SU-DHL-6 (cell line): Measurements from ENCODE around the gene NFIB.

Source experiments
- H2AFZ ChIP-seq: fragments of 200-600 bp; sonication (generic); 2 replicates; pipeline ENCODE4 v1.6.1; 2014; ENCODE audit warnings: low read depth, mild to moderate bottlenecking, moderate library complexity, mixed read lengths, antibody characterized with exemption, low read length; ENCODE audit not compliant: severe bottlenecking
- H3F3A ChIP-seq: fragments of 200-600 bp; shearing (Covaris generic); 2 replicates; pipeline ENCODE4 v1.6.0; 2016; ENCODE audit warnings: antibody characterized with exemption, mild to moderate bottlenecking; ENCODE audit not compliant: insufficient read depth
- H3K27ac ChIP-seq: fragments of 200-600 bp; sonication (generic); 2 replicates; pipeline ENCODE4 v1.5.1; 2016; ENCODE audit warnings: low read depth, mild to moderate bottlenecking, low read length, moderate library complexity, mixed read lengths
- H3K27me3 ChIP-seq: fragments of 200-600 bp; sonication (generic), shearing (Covaris generic); 2 replicates; pipeline ENCODE4 v1.6.0; 2014; ENCODE audit warnings: mild to moderate bottlenecking, low read length
- H3K36me3 ChIP-seq: fragments of 200-600 bp; sonication (generic); 2 replicates; pipeline ENCODE4 v1.6.1; 2014; ENCODE audit warnings: mild to moderate bottlenecking, low read length, mixed read lengths
- H3K4me2 ChIP-seq: fragments of 300-600, 200-600 bp; shearing (Covaris generic), sonication (generic); 2 replicates; pipeline ENCODE4 v1.6.0; 2014; ENCODE audit warnings: low read length, low read depth, mild to moderate bottlenecking; ENCODE audit not compliant: poor library complexity, severe bottlenecking
- H3K4me3 ChIP-seq: fragments of 200-600 bp; sonication (generic); 2 replicates; pipeline ENCODE4 v1.5.1; 2014; ENCODE audit warnings: antibody characterized with exemption, low read length, mild to moderate bottlenecking, mixed read lengths; ENCODE audit not compliant: insufficient read depth, poor library complexity, severe bottlenecking
- H3K79me2 ChIP-seq: fragments of 200-600 bp; sonication (generic); 2 replicates; pipeline ENCODE4 v1.6.1; 2014; ENCODE audit warnings: mild to moderate bottlenecking, low read length, moderate library complexity; ENCODE audit not compliant: insufficient read depth
- H3K9ac ChIP-seq: fragments of 200-600 bp; sonication (generic); 2 replicates; pipeline ENCODE4 v1.7.0; 2014; ENCODE audit warnings: mild to moderate bottlenecking, low read length
- H3K9me2 ChIP-seq: fragments of 200-600 bp; sonication (generic); replicated peaks from 2 replicates; pipeline ENCODE4 v1.6.1; 2014; ENCODE audit warnings: low read length; ENCODE audit not compliant: insufficient read depth
- H3K9me3 ChIP-seq: fragments of 200-600 bp; sonication (generic); 2 replicates; pipeline ENCODE4 v1.6.1; 2014; ENCODE audit warnings: low read length, mixed read lengths; ENCODE audit not compliant: insufficient read depth
- H4K20me1 ChIP-seq: fragments of 200-600 bp; sonication (generic); 2 replicates; pipeline ENCODE4 v1.6.1; 2014; ENCODE audit warnings: low read depth, mild to moderate bottlenecking, antibody characterized with exemption, low read length, moderate library complexity, mixed read lengths
- CTCF ChIP-seq: fragments of 200-600 bp; sonication (generic); IDR thresholded peaks from one replicate; pipeline ENCODE4 v1.5.1; 2017; ENCODE audit warnings: antibody characterized with exemption, mild to moderate bottlenecking, low read length, moderate library complexity; ENCODE audit not compliant: insufficient read depth, poor library complexity, severe bottlenecking
- EZH2phosphoT487 ChIP-seq: fragments of 200-600 bp; sonication (generic), shearing (Covaris generic); conservative IDR thresholded peaks from 2 replicates; pipeline ENCODE4 v1.6.1; 2018; ENCODE audit warnings: mild to moderate bottlenecking, antibody characterized with exemption, low read length, moderate library complexity, mixed read lengths

Gene NFIB

GRCh38 chr9:14205463-14205862, 108.5 kb downstream of the NFIB start:
- no peaks in the 10 kb centered on the region for H3K36me3 ChIP-seq
- H3K9me2 ChIP-seq: 0 out of 2 replicates have a peak, but pooled peaks cover 4% of the 10 kb centered on the region
- no peak overlapping the region for H2AFZ ChIP-seq
- H3K9ac ChIP-seq: no peak overlapping the region
- no peaks in the 10 kb centered on the region for H3K79me2 ChIP-seq
- H3K4me2 ChIP-seq: no peak overlapping the region
- H3K27me3 ChIP-seq: 0 out of 2 replicates have a peak, but pooled peaks cover 5% of the 10 kb centered on the region
- no peak overlapping the region for H3K4me3 ChIP-seq
- no peaks in the 10 kb centered on the region for H3F3A ChIP-seq
- H3K9me3 ChIP-seq: no peaks in the 10 kb centered on the region
- TF ChIP-seq CTCF (no peak), EZH2phosphoT487 (no peak)
- no peak overlapping the region for H3K27ac ChIP-seq
- no peaks in the 10 kb centered on the region for H4K20me1 ChIP-seq

- Histone ChIP-seq H2AFZ (no peak overlapping the region), H3K27me3 (0 out of 2 replicates have a peak, but pooled peaks cover 5% of the 10 kb centered on the region), H3K9me3 (no peaks in the 10 kb centered on the region), H4K20me1 (no peaks in the 10 kb centered on the region), H3F3A (no peaks in the 10 kb centered on the region), H3K4me2 (no peak overlapping the region), H3K27ac (no peak overlapping the region), H3K79me2 (no peaks in the 10 kb centered on the region), H3K9ac (no peak overlapping the region), H3K9me2 (0 out of 2 replicates have a peak, but pooled peaks cover 4% of the 10 kb centered on the region), H3K36me3 (no peaks in the 10 kb centered on the region), H3K4me3 (no peak overlapping the region)
- no peak for TF ChIP-seq CTCF
- TF ChIP-seq EZH2phosphoT487: no peak
Observed at GRCh38 chr9:14203356-14204056, 110.4 kb downstream of the NFIB start.

- H3K4me3 ChIP-seq: no peak overlapping the region
- no peak overlapping the region for H3K9ac ChIP-seq
- H3K9me3 ChIP-seq: no peaks in the 10 kb centered on the region
- H3F3A ChIP-seq: no peaks in the 10 kb centered on the region
- H2AFZ ChIP-seq: no peak overlapping the region
- 0 out of 2 replicates have a peak, but pooled peaks cover 5% of the 10 kb centered on the region for H3K27me3 ChIP-seq
- 0 out of 2 replicates have a peak, but pooled peaks cover 4% of the 10 kb centered on the region for H3K9me2 ChIP-seq
- no peaks in the 10 kb centered on the region for H3K36me3 ChIP-seq
- H3K79me2 ChIP-seq: no peaks in the 10 kb centered on the region
- no peaks in the 10 kb centered on the region for H4K20me1 ChIP-seq
- no peak for TF ChIP-seq EZH2phosphoT487
- TF ChIP-seq CTCF: no peak
- no peak overlapping the region for H3K27ac ChIP-seq
- no peak overlapping the region for H3K4me2 ChIP-seq
Observed at GRCh38 chr9:14198841-14199455, 115.0 kb downstream of the NFIB start.
